Measurements from ENCODE around the gene CRTC1. TPM values are rescaled to one million over a fixed set of nuclear protein-coding genes. Genes with fewer than 3 reads are reported as not detected.

CRTC1 gene
- total and polyA plus RNA-seq, 2 experiments from 2014 or later = 2.5 to 4.8 TPM

DNA sequence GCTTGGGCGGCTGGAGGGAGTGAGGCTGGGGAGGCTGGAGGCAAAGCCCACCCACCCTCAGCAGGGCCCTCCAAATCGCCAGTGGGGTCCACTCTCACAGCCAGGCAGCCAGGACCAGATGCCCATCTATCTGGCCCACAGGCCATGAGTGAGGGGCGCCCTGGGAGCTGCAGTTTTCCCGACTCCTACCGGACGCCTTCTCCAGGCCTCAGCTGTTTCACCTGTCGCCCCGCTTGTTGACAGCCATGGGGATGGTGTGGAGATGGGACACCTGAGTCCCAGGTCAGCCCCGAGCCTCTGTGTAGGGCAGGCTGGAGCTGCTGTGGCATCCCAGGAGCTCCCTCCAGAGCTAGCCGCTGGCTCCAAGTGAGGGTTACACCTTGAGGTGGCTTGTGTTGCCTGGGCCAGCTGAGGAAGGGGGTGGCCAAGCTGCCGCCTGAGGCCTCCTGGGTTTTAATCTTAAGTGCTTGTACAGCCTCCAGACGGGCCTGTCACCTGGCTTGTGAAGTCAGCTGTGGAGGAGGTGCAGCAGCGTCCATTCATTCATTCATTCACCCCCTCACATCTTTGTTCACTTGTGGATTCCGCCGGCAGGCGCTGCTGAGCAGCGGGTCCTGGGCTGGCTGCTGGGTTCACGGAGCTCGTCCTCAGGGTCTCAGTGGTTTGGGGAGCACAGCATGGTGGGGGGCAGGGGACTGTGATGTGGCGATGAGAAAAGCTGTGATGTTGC lies 55.6 kb downstream of the CRTC1 start:
- Histone ChIP-seq H4K20me1 (ENCODE audit: insufficient read depth, poor library complexity, severe bottlenecking) (no peaks in the 10 kb centered on the region), H3K27ac (peak overlapping the region; percentile 92), H3K4me1 (ENCODE audit: insufficient read depth) (peaks cover 60% of the 10 kb centered on the region), H3K4me2 (no peak overlapping the region), H3K9me2 (replicated peaks; ENCODE audit: insufficient read depth) (no peaks in the 10 kb centered on the region), H3K4me3 (no peak overlapping the region), H3K9me3 (ENCODE audit: low read depth) (no peaks in the 10 kb centered on the region), H3K79me2 (peaks cover 25% of the 10 kb centered on the region), H2AFZ (no peak overlapping the region), H3K27me3 (no peaks in the 10 kb centered on the region), H3K36me3 (replicated peaks; ENCODE audit: insufficient read depth, low read depth) (no peaks in the 10 kb centered on the region)
- 95% methylated on average over 18 of the region's 20 CpGs for WGBS (ENCODE audit: low lambda C conversion rate, missing lambda C conversion rate)
- TF ChIP-seq, protein P1, sequence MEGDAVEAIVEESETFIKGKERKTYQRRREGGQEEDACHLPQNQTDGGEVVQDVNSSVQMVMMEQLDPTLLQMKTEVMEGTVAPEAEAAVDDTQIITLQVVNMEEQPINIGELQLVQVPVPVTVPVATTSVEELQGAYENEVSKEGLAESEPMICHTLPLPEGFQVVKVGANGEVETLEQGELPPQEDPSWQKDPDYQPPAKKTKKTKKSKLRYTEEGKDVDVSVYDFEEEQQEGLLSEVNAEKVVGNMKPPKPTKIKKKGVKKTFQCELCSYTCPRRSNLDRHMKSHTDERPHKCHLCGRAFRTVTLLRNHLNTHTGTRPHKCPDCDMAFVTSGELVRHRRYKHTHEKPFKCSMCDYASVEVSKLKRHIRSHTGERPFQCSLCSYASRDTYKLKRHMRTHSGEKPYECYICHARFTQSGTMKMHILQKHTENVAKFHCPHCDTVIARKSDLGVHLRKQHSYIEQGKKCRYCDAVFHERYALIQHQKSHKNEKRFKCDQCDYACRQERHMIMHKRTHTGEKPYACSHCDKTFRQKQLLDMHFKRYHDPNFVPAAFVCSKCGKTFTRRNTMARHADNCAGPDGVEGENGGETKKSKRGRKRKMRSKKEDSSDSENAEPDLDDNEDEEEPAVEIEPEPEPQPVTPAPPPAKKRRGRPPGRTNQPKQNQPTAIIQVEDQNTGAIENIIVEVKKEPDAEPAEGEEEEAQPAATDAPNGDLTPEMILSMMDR (IDR thresholded peaks at IDR 0.05; ENCODE audit: poor library complexity) = no peak
- TF ChIP-seq EZH2 (IDR thresholded peaks at IDR 0.05; ENCODE audit: borderline replicate concordance) = no peak
- no peak for TF ChIP-seq EZH2phosphoT487 (IDR thresholded peaks at IDR 0.05; ENCODE audit: low read depth, severe bottlenecking, unreplicated experiment)
- DNase-seq (ENCODE audit: low spot score) = no peak

DNA sequence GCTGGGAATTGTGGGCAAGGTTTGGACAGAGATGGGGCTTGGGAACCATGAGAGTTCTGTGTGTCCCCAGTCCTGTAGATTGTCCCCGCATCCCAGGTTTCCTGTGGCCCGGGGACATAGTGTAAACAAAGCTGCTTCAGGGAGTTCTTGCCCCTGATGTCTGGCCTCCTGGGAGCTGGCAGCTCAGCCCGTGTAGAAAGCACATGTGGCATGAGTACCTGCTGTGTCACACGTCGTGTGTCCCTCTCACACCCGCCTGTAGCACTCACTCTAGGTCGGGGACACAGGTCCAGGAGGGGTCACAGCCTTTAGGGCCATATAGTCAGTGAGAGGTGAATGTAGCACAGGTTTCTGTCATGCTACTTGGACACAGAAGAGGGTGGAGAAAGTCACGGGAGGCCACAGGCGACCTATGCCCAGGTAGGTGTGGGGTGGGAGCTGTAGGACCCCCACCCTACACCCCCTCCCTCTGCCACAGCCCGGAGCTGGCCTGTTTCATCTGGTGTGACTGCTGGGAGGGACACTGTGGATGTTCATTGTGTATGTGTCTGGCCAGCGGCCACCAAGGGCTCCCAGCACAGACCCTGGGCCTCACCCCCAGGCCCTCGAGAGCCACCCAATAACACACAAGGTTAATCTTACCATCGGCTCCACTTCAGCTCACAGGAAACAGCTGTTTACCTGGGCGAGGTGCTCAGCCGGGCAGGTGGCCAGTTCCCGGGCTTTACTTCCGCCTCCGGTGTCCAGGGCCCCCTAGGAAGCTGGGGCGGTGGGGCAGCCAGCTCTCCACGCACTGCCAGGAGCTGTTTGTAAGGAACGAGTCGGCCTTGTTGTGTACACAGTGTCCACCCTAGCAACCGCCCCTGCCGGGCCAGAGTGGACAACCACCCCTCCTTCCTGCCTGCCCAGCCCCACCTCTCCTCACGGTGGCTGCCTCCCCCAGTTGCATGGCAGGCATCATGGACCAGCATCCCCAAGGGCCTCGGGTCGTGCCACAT lies 57.9 kb downstream of the CRTC1 start:
- 47% methylated on average over 27 of the region's 27 CpGs for WGBS (ENCODE audit: low lambda C conversion rate, missing lambda C conversion rate)
- Histone ChIP-seq H2AFZ (no peak overlapping the region), H3K4me2 (peak overlapping the region; percentile 43), H3K4me1 (ENCODE audit: insufficient read depth) (peaks cover 60% of the 10 kb centered on the region), H3K9me3 (ENCODE audit: low read depth) (no peaks in the 10 kb centered on the region), H3K36me3 (replicated peaks; ENCODE audit: insufficient read depth, low read depth) (no peaks in the 10 kb centered on the region), H3K4me3 (no peak overlapping the region), H3K27me3 (no peaks in the 10 kb centered on the region), H3K9me2 (replicated peaks; ENCODE audit: insufficient read depth) (no peaks in the 10 kb centered on the region), H3K27ac (peak overlapping the region; percentile 92), H3K79me2 (peaks cover 5% of the 10 kb centered on the region), H4K20me1 (ENCODE audit: insufficient read depth, poor library complexity, severe bottlenecking) (no peaks in the 10 kb centered on the region)
- TF ChIP-seq, protein P1 (IDR thresholded peaks at IDR 0.05; ENCODE audit: poor library complexity) = no peak
- TF ChIP-seq EZH2phosphoT487 (IDR thresholded peaks at IDR 0.05; ENCODE audit: low read depth, severe bottlenecking, unreplicated experiment) = no peak
- TF ChIP-seq EZH2 (IDR thresholded peaks at IDR 0.05; ENCODE audit: borderline replicate concordance) = no peak
- peak; percentile 74 for DNase-seq (ENCODE audit: low spot score)

DNA sequence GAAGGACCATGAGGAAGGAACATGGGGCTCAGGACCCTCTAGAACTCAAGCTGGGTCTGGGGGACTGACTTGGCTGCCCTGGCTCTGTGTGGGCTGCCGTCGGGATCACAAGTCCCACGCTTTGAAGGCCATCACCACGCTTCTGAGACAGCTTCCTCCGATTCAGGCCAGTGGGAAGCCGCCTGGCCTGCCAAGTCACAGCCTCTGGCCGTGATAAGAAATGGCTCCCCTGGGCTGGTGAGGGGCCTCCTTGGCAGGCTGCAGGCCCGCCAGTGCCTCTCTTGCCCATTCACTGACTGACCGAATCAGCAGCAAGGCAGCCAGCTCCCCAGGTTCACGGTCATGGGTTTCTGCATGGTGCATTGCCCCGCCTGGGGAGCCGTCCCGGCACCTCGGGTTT lies 58.8 kb downstream of the CRTC1 start:
- Histone ChIP-seq H3K27ac (peak overlapping the region; percentile 92), H3K79me2 (peaks cover 3% of the 10 kb centered on the region), H4K20me1 (ENCODE audit: insufficient read depth, poor library complexity, severe bottlenecking) (no peaks in the 10 kb centered on the region), H3K4me3 (no peak overlapping the region), H3K9me2 (replicated peaks; ENCODE audit: insufficient read depth) (no peaks in the 10 kb centered on the region), H3K4me2 (peak overlapping the region; percentile 59), H3K9me3 (ENCODE audit: low read depth) (no peaks in the 10 kb centered on the region), H2AFZ (no peak overlapping the region), H3K36me3 (replicated peaks; ENCODE audit: insufficient read depth, low read depth) (no peaks in the 10 kb centered on the region), H3K4me1 (ENCODE audit: insufficient read depth) (peaks cover 58% of the 10 kb centered on the region), H3K27me3 (no peaks in the 10 kb centered on the region)
- TF ChIP-seq EZH2phosphoT487 (IDR thresholded peaks at IDR 0.05; ENCODE audit: low read depth, severe bottlenecking, unreplicated experiment) = no peak
- no peak for TF ChIP-seq EZH2 (IDR thresholded peaks at IDR 0.05; ENCODE audit: borderline replicate concordance)
- TF ChIP-seq, protein P1 (IDR thresholded peaks at IDR 0.05; ENCODE audit: poor library complexity) = no peak
- WGBS (ENCODE audit: low lambda C conversion rate, missing lambda C conversion rate) = 92% methylated on average over 14 of the region's 14 CpGs
- DNase-seq (ENCODE audit: low spot score) = peak; percentile 5
